Stimulated activated naive CD8-positive, alpha-beta T cell treated with anti-CD3 and anti-CD28 coated beads, Interleukin-15, amount 100 ng/mL, for 72 hours (primary cell): ENCODE data around the gene KNDC1.

ENCODE experiments used
- ATAC-seq: fragments of 150-1000 bp; cut with Tn5 transposase; 2 replicates; pipeline ENCODE4 v1.10.0; 2021; ENCODE audit warnings: mild to moderate bottlenecking, moderate library complexity
- DNase-seq, 2 donors: peaks; one replicate each; pipeline ENCODE4 v3.0.0; 2021 to 2022
- H3K27ac Mint-ChIP-seq, 2 donors: one replicate each; pipeline ENCODE4 v1.8.0; 2022; ENCODE audit warnings: mild to moderate bottlenecking in 2 of 2, mixed read lengths in 2 of 2, moderate library complexity in 2 of 2
- H3K27me3 Mint-ChIP-seq: one replicate; pipeline ENCODE4 v1.8.0; 2022; ENCODE audit warnings: mixed read lengths
- H3K4me1 Mint-ChIP-seq: one replicate; pipeline ENCODE4 v1.8.0; 2022; ENCODE audit warnings: mild to moderate bottlenecking, mixed read lengths
- H3K4me3 Mint-ChIP-seq, 2 donors: one replicate each; pipeline ENCODE4 v1.8.0; 2022; ENCODE audit warnings: mild to moderate bottlenecking in 2 of 2, mixed read lengths in 2 of 2, moderate library complexity in 1 of 2
- H3K9me3 Mint-ChIP-seq, 2 donors: one replicate each; pipeline ENCODE4 v1.8.0; 2022; ENCODE audit warnings: mixed read lengths in 2 of 2

KNDC1 gene

DNA sequence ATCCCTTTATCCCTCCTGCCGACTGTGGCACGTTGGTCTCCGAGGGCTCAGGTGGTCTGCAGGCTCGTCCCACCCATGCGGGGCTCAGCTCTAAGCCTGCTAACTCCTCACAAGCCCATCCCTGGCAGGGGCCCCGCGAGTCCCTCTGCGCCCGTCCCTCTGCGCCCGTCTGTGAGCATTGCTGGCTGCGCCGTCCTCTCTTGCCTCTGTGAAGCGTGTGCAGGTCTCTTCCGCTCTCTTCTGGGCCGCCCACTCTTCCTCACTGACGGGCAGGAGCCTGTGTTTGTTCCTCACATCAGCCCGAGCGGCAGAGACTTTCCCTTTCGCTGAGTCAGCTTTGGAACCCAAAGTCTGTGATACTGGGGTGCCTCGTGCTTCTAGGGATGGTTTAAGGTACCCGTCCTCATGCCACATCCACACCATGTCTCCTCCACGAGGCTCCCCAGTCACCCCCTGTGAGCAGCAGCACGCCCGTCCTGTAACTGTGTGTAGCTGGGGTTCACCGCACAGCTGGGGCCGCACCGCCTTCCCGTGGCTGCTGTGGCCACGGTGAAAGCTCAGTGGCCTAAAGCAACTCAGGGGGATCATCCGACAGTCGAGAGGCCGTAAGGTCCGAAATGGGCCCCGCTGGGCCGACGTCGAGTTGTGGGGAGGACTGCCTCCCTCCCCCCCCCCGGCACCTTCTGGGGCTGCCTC, 36.8 kb upstream of the KNDC1 start:
- Mint-ChIP-seq H3K4me1 (peaks cover 10% of the 10 kb centered on the region), H3K27ac (no peak overlapping the region), H3K27me3 (peaks cover 41% of the 10 kb centered on the region), H3K9me3 (peaks cover 9% of the 10 kb centered on the region in 2 donors), H3K4me3 (peak overlapping the region in 1 of 2 donors; percentile 61)
- DNase-seq (no peak), ATAC-seq (peak; percentile 46)

DNA sequence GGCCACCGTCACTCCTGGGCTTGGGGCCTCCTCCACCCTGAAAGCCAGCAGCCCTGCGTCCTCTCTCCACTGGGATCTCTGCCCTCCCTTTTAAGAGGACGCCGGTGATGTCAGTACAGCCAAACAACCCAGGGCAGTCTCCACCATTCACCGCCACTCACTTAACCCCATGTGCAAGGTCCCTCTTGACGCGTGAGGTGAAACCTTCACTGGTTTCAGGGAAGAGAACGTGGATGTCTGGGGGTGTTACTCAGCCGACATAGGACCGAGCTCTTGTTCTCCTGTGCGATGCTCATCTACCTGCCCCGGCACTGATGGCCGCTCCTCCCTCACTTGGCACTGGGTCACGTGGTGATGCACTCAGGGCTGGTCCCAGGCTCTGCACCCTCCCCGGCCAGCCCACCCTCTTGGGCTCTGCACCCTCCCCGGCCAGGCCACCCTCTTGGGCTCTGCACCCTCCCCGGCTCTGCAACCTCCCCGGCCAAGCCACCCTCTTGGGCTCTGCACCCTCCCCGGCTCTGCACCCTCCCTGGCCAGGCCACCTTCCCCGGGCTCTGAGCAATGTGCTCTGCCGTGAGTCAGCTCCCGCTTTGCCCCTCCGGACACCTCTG, 36.2 kb upstream of the KNDC1 start:
- ATAC-seq (peak; percentile 29), DNase-seq (no peak)
- Mint-ChIP-seq H3K4me3 (no peak overlapping the region), H3K4me1 (peaks cover 10% of the 10 kb centered on the region), H3K27me3 (peaks cover 41% of the 10 kb centered on the region), H3K27ac (no peak overlapping the region), H3K9me3 (peaks cover 2 to 3% of the 10 kb centered on the region in 2 donors)

DNA sequence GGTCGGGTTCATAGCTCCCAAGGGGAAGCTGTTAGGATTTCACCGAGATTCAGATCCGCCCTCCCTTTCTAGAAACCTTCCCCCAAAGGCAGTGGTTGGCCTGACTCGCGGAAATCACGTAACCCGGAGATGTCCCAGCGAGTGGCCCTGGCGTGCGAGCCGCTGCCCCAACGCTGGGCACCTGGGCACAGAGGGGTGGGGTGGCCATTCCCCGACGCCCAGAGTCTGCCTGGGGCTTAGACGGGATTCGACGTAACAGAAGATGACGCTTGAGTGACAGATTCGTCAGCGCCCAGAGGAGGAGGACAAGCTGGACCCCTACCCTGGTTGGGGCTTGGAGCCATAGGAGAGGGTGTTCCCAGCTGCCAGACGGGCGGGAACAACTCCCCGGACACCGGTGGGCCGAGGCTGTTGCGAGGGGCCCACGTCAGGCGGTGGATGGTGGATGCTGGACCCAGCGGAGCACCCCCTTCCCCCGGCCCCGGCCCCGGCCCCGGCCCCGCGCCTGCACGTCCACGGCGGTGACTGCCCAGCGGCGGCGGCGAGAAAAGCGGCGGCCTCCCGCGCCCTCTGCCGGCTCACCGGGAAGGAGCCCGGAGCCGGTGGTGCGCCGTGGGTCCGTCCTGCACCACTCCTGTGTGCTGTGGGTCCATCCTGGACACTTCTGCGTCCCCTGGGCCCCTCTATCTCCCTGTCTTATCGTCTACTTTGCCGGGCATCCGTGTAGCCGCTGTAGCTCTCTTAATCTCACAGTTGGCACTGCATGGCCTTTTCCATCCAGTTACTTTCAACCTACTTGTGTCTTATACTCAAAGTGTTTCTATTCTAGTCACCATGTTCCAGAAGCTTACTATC, 35.4 kb upstream of the KNDC1 start:
- H3K4me3 Mint-ChIP-seq: no peak overlapping the region
- H3K4me1 Mint-ChIP-seq: peaks cover 10% of the 10 kb centered on the region
- ATAC-seq (peak; percentile 60), DNase-seq (peak; percentile 37 to 43)
- H3K9me3 Mint-ChIP-seq: no peaks in the 10 kb centered on the region
- peaks cover 41% of the 10 kb centered on the region for H3K27me3 Mint-ChIP-seq
- H3K27ac Mint-ChIP-seq: no peak overlapping the region

DNA sequence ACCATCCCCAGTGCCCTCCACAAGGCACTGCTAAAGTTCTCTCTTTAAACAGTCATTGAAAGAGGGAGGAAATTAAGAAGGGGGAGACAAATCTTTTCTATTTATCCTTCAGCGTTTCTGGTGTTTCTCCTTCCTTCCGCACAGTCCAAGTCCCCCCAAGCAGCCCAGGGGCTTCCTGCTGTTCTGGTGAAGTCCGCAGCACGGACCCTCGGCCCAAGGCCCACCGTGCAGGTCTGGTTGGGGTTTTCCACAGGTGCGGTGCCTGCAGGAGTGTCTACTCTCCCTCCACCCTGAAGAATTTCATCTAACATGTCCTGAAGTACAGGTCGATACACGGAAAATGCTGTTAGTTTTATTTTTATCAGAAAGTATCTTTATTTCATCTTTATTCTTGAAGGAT, 34.1 kb upstream of the KNDC1 start:
- ATAC-seq (no peak), DNase-seq (no peak)
- peaks cover 41% of the 10 kb centered on the region for H3K27me3 Mint-ChIP-seq
- H3K9me3 Mint-ChIP-seq: no peaks in the 10 kb centered on the region
- no peak overlapping the region for H3K4me3 Mint-ChIP-seq
- H3K4me1 Mint-ChIP-seq: peaks cover 10% of the 10 kb centered on the region
- no peak overlapping the region for H3K27ac Mint-ChIP-seq

DNA sequence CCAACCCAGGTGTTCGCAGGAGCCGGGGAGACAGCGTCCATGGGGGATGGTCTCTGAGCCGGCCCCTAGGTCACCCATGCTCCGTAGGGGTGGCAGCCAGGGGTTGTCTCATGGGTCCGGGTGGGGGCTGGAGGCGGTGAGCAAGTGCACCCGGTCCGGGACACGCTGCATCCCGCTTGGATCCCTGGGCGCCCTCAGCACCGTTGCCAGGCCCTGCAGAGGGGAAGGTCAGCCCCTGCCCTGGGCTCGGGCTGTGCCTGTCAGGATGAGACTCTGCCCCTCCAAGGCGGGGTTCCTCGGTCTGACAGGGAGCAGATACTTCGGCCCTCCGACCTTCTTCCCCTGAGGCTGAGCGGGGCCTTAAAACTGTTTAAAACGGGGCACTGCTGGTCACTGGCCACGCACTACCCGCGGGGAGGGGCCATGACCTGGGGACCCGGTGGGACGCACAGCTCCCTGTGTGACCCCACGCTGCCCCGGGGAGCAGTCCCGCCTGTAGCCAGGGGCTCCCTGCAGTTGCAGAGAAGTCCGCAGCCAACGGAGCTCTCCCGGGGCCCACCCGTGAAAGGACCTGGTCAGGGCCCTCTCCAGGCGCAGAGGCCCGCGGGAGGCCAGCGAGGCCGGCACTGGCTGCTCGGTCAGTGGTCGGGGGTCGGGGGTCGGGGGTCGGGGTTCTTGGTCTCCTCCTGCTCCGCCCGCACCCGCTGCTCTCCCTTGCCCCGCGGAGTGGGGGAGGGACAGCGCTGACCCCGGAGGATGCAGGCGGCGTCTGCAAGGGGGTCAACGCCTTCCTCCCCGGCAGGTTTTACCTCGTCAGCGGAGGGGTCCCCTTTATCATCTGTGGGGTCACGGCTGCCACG, 33.4 kb upstream of the KNDC1 start:
- H3K4me1 Mint-ChIP-seq: peaks cover 10% of the 10 kb centered on the region
- H3K27ac Mint-ChIP-seq: no peak overlapping the region
- peaks cover 41% of the 10 kb centered on the region for H3K27me3 Mint-ChIP-seq
- no peak for DNase-seq
- no peak overlapping the region for H3K4me3 Mint-ChIP-seq
- H3K9me3 Mint-ChIP-seq: no peaks in the 10 kb centered on the region
- no peak for ATAC-seq

DNA sequence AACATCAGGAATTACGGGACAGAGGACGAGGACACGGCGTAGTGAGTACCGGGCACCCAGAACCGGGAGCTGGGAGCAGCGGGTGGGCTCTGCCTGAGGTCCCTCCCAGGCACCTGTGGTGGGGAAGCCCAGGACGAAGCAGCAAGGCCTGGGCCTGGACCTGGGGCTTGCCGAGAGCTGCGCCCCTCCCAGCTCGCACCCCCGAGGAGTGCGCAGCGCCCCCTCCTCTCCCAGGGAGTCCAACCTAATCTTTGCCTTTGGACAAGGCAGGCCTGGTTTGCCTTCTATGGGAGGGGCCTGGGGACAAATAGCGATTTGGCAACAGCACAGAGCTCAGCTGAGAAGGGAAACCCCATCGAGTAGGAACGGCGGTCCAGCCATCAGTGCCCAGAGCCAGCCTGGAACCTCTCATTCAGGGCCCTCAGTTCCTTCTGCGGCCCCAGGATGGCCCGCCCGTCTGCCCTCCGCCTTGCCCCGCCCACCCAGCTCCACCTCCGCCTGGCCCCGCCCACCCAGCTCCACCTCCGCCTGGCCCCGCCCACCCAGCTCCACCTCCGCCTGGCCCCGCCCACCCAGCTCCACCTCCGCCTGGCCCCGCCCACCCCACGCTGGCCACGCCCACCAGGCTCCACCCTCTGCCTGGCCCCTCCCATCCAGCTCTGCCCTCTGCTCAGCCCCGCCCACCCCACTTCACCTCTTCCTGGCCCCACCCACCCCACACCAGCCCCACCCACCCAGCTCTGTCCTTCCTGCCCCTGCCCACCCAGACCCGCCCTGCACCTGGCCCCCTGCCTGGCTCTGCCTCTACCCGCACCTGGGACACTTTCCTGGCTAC, 32.5 kb upstream of the KNDC1 start:
- Mint-ChIP-seq H3K27ac (no peak overlapping the region), H3K27me3 (peaks cover 40% of the 10 kb centered on the region), H3K9me3 (no peaks in the 10 kb centered on the region), H3K4me1 (peaks cover 10% of the 10 kb centered on the region), H3K4me3 (no peak overlapping the region)
- no peak for DNase-seq
- no peak for ATAC-seq

DNA sequence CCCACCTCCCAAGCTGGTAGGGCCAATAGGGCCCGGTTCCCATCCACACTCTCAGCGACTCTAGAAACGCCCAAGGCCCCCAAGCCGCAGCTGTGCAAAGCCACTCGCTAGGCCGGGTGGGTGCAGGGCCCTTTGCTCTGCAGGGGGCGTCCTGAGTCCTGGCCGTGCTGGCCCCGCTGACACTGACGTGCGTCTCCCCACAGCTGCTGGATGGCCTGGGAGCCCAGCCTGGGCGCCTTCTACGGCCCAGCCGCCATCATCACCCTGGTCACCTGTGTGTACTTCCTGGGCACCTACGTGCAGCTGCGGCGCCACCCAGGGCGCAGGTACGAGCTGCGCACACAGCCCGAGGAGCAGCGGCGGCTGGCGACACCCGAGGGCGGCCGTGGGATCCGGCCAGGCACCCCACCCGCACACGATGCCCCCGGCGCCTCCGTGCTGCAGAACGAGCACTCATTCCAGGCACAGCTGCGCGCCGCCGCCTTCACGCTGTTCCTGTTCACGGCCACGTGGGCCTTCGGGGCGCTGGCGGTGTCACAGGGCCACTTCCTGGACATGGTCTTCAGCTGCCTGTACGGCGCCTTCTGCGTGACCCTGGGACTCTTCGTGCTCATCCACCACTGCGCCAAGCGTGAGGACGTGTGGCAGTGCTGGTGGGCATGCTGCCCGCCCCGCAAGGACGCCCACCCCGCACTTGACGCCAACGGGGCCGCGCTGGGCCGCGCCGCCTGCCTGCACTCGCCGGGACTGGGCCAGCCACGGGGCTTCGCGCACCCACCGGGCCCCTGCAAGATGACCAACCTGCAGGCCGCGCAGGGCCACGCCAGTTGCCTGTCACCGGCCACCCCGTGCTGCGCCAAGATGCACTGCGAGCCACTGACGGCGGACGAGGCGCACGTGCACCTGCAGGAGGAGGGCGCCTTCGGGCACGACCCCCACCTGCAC, 31.6 kb upstream of the KNDC1 start:
- DNase-seq: peak in 1 of 2 donors; percentile 8
- Mint-ChIP-seq H3K4me1 (peaks cover 2% of the 10 kb centered on the region), H3K9me3 (no peaks in the 10 kb centered on the region), H3K4me3 (no peak overlapping the region), H3K27me3 (peaks cover 31% of the 10 kb centered on the region), H3K27ac (no peak overlapping the region)
- ATAC-seq: peak; percentile 19

DNA sequence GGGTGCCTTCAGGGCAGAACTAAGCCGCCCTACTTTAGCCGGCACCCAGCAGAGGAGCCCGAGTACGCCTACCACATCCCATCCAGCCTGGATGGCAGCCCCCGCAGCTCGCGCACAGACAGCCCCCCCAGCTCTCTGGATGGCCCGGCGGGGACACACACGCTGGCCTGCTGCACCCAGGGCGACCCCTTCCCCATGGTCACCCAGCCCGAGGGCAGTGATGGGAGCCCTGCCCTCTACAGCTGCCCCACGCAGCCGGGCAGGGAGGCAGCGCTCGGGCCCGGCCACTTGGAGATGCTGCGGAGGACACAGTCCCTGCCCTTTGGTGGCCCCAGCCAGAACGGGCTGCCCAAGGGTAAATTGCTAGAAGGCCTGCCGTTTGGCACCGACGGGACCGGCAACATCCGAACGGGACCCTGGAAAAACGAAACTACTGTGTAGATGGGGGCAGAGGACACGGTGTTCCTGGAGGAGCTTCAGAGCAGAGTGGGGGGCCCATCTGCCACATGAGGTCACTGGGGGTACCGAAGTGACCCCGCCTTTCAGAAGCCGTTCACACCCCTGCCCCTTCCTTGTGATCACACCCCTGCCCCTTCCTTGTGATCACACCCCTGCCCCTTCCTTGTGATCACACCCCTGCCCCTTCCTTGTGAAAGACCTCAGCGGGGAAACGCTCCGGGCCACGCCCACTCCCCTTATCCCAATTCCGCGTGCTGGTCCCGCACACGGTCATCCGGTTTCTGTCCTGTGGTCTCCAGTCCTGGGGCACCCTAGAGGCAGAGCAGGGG, 30.8 kb upstream of the KNDC1 start:
- Mint-ChIP-seq H3K27me3 (peaks cover 22% of the 10 kb centered on the region), H3K4me3 (no peak overlapping the region), H3K4me1 (no peaks in the 10 kb centered on the region), H3K27ac (no peak overlapping the region), H3K9me3 (no peaks in the 10 kb centered on the region)
- ATAC-seq (peak; percentile 29), DNase-seq (no peak)

DNA sequence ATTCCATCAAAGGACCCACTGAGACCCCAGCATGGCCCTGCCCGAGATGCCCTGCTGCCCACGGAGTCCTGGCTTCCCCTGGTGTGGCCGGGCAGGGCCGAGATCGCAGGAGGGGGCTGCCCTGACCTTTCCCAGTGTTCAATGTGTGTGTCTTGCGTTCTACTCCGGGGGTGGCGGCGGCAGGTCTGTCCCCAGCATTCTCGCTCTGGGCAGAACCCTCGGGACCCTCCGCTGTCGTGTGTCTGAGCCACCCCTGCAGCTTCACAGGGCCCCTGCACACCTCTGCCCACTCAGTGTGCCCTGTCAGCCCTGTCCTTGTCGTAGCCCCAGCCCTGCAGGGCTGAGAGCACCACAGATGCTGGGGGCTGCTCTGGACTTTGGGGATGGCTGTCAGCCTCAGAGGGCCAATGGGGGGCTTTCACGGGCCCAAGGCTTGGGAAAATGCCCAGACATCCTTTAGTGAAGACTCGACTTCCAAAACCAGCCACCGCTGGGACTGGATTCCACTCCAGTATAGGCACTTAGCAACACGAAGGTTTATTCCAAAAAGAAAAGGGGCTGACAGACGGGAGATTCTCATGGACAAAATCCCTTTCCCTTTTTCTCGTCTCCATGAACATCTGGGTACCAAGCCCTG, 30.0 kb upstream of the KNDC1 start:
- Mint-ChIP-seq H3K9me3 (no peaks in the 10 kb centered on the region), H3K27ac (no peak overlapping the region), H3K27me3 (peaks cover 15% of the 10 kb centered on the region), H3K4me1 (no peaks in the 10 kb centered on the region), H3K4me3 (no peak overlapping the region)
- DNase-seq (no peak), ATAC-seq (no peak)

DNA sequence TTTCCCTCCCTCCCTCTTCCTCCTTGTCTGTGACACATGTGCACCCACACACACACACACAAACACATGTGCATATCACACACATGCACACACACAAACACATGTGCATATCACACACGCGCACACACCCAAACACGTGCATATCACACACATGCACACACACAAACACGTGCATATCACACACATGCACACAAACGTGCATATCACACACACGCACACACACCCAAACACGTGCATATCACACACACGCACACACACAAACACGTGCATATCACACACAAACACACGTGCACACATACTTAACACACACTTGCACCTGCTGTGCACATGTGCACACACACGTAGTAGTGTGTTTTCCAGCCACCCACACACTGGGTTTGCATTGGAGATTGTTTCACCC, 29.4 kb upstream of the KNDC1 start:
- no peaks in the 10 kb centered on the region for H3K4me1 Mint-ChIP-seq
- ATAC-seq (no peak), DNase-seq (no peak)
- peaks cover 10% of the 10 kb centered on the region for H3K27me3 Mint-ChIP-seq
- no peak overlapping the region for H3K27ac Mint-ChIP-seq
- no peaks in the 10 kb centered on the region for H3K9me3 Mint-ChIP-seq
- no peak overlapping the region for H3K4me3 Mint-ChIP-seq

DNA sequence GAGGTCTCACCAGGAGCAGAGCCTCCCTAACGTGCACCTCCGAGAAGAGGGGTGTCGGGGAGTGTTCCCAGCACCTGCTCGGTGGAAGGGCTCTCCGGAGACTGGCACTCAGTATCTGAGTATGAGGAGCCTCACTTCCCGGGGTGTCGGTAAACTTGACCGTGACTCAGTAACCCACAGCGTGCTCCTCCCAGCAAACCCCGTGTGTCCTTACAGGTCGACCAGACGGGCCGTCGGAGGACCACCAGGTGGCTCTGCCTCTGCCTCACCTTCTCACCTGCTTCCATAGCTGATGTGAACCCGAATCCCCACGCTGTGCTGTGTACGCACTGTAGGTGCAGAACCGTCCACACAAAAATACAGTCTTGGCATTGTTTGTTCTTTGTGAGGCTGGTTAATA, 29.0 kb upstream of the KNDC1 start:
- no peak overlapping the region for H3K4me3 Mint-ChIP-seq
- H3K27ac Mint-ChIP-seq: no peak overlapping the region

DNA sequence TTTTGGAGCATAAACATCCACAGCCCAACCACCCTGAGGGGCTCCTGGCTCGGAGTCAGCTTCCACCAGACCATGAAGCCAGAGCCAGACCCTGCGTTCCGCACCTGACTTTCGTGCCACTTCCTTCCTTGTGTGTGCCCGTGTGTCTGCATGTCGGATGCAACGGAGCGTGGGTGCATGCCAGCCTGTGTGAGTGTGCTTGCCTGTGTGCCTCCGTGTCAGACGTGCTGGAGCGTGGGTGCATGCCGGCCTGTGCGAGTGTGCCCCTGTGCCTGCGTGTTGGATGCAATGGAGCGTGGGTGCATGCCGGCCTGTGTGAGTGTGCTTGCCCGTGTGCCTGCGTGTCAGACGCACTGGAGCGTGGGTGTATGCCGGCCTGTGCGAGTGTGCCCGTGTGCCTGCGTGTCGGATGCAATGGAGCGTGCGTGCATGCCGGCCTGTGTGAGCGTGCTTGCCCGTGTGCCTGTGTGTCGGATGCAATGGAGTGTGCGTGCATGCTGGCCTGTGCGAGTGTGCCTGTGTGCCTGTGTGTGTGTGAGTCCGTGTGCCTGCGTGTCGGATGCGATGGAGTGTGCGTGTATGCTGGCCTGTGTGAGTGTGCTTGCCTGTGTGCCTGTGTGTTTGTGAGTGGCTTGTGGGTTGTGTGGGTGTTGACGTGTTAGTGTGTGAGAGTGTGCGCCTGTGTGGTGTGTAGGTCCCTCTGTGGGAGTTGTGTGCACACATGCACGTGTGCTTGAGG, 28.1 kb upstream of the KNDC1 start:
- H3K4me3 Mint-ChIP-seq: no peak overlapping the region
- DNase-seq: no peak
- no peaks in the 10 kb centered on the region for H3K27me3 Mint-ChIP-seq
- ATAC-seq: no peak
- H3K4me1 Mint-ChIP-seq: no peaks in the 10 kb centered on the region
- H3K9me3 Mint-ChIP-seq: no peaks in the 10 kb centered on the region
- no peak overlapping the region for H3K27ac Mint-ChIP-seq

More for the DNA sequence above, 29.0 kb upstream of the KNDC1 start:
- peaks cover 5% of the 10 kb centered on the region for H3K27me3 Mint-ChIP-seq
- no peaks in the 10 kb centered on the region for H3K4me1 Mint-ChIP-seq
- ATAC-seq: no peak
- DNase-seq: no peak
- H3K9me3 Mint-ChIP-seq: no peaks in the 10 kb centered on the region
